Stomach smooth muscle (tissue), 2 donors: ENCODE results near the gene HYPK.
"Not testable (repeated sequence)": the region's sequence is repeated elsewhere in the genome, so short reads cannot be mapped to it uniquely, and the experiment has no call there.

Experiments used
- H3K27ac ChIP-seq: one replicate; pipeline ENCODE4 v1.7.0; 2013; ENCODE audit warnings: mild to moderate bottlenecking, low read length, inconsistent platforms
- H3K27me3 ChIP-seq, 2 donors: one replicate each; pipeline ENCODE4 v1.7.0; 2013; ENCODE audit warnings: low read length in 2 of 2; ENCODE audit not compliant: insufficient read depth in 2 of 2, control insufficient read depth in 1 of 2
- H3K36me3 ChIP-seq, 2 donors: one replicate each; pipeline ENCODE4 v1.7.0; 2013; ENCODE audit warnings: low read length in 2 of 2; ENCODE audit not compliant: control insufficient read depth in 2 of 2, insufficient read depth in 2 of 2
- H3K4me1 ChIP-seq: one replicate; pipeline ENCODE4 v1.7.0; 2013; ENCODE audit warnings: low read length; ENCODE audit not compliant: control insufficient read depth, insufficient read depth
- H3K4me3 ChIP-seq, 2 donors: one replicate each; pipeline ENCODE4 v1.7.0; 2013; ENCODE audit warnings: low read length in 2 of 2
- H3K9ac ChIP-seq, 2 donors: one replicate each; pipeline ENCODE4 v1.7.0; 2013; ENCODE audit warnings: low read length in 2 of 2, mild to moderate bottlenecking in 1 of 2
- H3K9me3 ChIP-seq, 2 donors: one replicate each; pipeline ENCODE4 v1.7.0; 2013; ENCODE audit warnings: low read length in 2 of 2; ENCODE audit not compliant: control insufficient read depth in 2 of 2
- donor health status: healthy.
- donor health status: Pancreatic carcinoma.

The HYPK gene

GRCh38 chr15:43796566-43796965 is 3.8 kb upstream of the HYPK start:
- Histone ChIP-seq H3K36me3 (peaks cover 41 to 44% of the 10 kb centered on the region in 2 donors), H3K4me1 (peaks cover 58% of the 10 kb centered on the region), H3K27ac (no peak overlapping the region), H3K9ac (no peak overlapping the region), H3K4me3 (no peak overlapping the region), H3K9me3 (no peaks in the 10 kb centered on the region), H3K27me3 (no peaks in the 10 kb centered on the region)

GRCh38 chr15:43799209-43799944 is 1.0 kb upstream of the HYPK start:
- Histone ChIP-seq H3K36me3 (peaks cover 34 to 35% of the 10 kb centered on the region in 2 donors), H3K9me3 (no peaks in the 10 kb centered on the region), H3K9ac (no peak overlapping the region), H3K4me3 (peak overlapping the region in 1 of 2 donors; percentile 99), H3K4me1 (peaks cover 42% of the 10 kb centered on the region), H3K27ac (peak overlapping the region; percentile 92), H3K27me3 (no peaks in the 10 kb centered on the region)

DNA sequence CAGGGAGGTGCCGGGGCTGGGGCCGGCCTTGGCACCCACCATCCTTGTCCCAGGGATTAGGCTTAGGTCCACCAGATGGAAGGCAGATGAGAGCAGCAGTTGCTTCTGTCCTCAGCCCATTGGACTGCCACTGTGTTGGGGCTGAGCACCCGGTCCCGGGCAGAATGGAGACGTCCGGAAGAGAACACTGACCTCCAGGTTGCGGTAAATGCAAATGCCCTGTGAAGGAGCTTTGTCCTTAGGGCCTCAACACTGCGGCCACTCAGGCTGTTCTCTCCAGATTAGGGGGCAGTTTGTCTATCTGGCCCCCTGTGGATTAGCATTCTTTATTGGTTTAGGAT is 484 bp upstream of the HYPK start, which contains the start of gene SERINC4:
SERINC4 (minus strand) TSS at position 276 of the 341 bp plus-strand sequence; CDS start at position 42, 234 bp downstream.
- peaks cover 34 to 36% of the 10 kb centered on the region in 2 donors for H3K36me3 ChIP-seq

GRCh38 chr15:43802676-43803075 is 2.3 kb downstream of the HYPK start:
- not testable (repeated sequence) for H3K27me3 ChIP-seq, H3K9me3 ChIP-seq, H3K4me3 ChIP-seq, H3K27ac ChIP-seq, H3K9ac ChIP-seq
- H3K36me3 ChIP-seq: peaks cover 29 to 32% of the 10 kb centered on the region in 2 donors
- H3K4me1 ChIP-seq: peaks cover 25% of the 10 kb centered on the region

More for the DNA sequence above, 484 bp upstream of the HYPK start, which contains the start of gene SERINC4:
- H3K9ac ChIP-seq: peak within 1 kb of the TSS; percentile 76 to 92
- H3K27ac ChIP-seq: peak within 1 kb of the TSS; percentile 92
- H3K27me3 ChIP-seq: no peaks in the 10 kb centered on the region
- no peaks in the 10 kb centered on the region for H3K9me3 ChIP-seq
- H3K4me3 ChIP-seq: peak within 1 kb of the TSS; percentile 89 to 99
- H3K4me1 ChIP-seq: peaks cover 37% of the 10 kb centered on the region

DNA sequence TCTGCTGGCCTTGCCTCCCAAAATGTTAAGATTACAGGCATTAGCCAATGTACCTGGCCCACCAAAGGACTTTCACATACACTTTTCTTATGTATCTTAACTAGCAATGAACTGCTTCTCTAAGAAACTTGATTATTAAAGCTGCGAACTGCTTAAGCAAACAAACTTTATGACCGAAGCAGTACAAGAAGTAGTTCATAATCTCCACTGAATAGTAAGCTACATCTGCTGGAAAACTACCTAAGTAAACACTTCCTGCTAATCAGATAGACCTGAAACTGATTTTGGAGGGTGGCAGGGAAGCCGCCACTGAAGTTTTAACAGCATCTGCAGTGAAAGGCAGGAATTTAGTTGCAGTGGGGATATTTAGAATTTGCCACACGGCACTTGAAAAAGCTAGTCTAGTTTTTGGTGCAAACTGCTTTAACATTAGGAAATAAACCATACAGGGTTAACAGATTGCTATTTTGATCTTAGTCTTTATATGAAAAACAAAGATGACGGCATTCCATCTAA is 8.1 kb downstream of the HYPK start:
- Histone ChIP-seq H3K4me1 (no peaks in the 10 kb centered on the region), H3K27ac (no peak overlapping the region), H3K4me3 (no peak overlapping the region), H3K36me3 (peaks cover 52 to 58% of the 10 kb centered on the region in 2 donors), H3K9ac (no peak overlapping the region), H3K9me3 (no peaks in the 10 kb centered on the region), H3K27me3 (no peaks in the 10 kb centered on the region)

DNA sequence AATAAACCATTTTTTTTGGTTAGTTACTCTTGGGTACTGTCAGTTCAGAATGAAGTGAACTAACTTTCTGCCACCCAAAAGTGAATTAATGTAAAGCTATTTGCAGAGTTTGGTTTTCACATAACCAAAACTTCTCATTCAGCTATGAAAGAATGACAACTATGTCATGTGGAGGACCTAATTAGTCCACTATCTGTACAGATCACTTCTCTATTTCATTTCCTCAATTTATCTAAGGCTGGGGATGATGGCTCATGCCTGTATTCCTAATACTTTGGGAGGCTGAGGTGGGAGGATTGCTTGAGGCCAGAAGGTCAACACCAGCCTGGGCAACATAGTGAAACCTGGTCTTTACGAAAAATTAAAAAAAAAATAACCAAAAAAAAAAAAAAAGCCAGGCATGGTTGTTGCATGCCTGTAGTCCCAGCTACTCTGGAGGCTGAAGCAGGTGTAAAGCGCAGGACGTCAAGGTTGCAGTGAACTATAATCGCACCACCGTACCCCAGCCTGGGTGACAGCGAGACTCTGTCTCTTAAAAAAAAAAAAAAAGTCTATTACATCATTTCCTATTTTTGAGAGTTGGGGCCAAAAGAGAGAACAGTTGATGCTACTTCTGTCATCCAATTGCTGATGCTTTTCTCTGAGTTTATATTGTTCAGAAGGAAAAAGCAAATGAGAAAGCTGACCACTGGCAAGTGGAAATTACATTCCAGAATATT is 8.7 kb downstream of the HYPK start:
- H3K9ac ChIP-seq: no peak overlapping the region
- no peaks in the 10 kb centered on the region for H3K9me3 ChIP-seq
- H3K36me3 ChIP-seq: peaks cover 57 to 59% of the 10 kb centered on the region in 2 donors
- H3K4me3 ChIP-seq: no peak overlapping the region
- H3K27ac ChIP-seq: no peak overlapping the region
- H3K27me3 ChIP-seq: no peaks in the 10 kb centered on the region
- H3K4me1 ChIP-seq: no peaks in the 10 kb centered on the region

DNA sequence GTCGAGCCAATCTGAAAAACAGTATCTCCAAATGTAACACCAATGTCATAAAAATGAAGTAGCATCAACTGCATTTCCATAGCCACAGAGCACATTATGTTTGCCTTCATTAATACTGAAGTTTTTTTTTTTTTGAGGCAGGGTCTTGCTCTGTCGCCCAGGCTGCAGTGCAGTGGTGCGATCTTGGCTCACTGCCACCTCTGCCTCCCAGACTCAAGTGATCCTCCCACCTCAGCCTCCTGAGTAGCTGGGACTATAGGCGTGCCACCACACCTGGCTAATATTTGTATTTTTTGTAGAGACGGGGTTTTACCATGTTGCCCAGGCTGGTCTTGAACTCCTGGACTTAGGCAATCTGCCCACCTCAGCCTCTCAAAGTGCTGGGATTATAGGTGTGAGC is 14.7 kb downstream of the HYPK start:
- not testable (repeated sequence) for H3K27me3 ChIP-seq, H3K9ac ChIP-seq, H3K4me3 ChIP-seq, H3K27ac ChIP-seq, H3K9me3 ChIP-seq, H3K4me1 ChIP-seq
- H3K36me3 ChIP-seq: peaks cover 30 to 42% of the 10 kb centered on the region in 2 donors

- H3K27ac ChIP-seq: no peak overlapping the region
- no peak overlapping the region for H3K4me3 ChIP-seq
- peaks cover 7 to 10% of the 10 kb centered on the region in 2 donors for H3K36me3 ChIP-seq
- no peak overlapping the region for H3K9ac ChIP-seq
- no peaks in the 10 kb centered on the region for H3K9me3 ChIP-seq
- H3K27me3 ChIP-seq: no peaks in the 10 kb centered on the region
- peaks cover 10% of the 10 kb centered on the region for H3K4me1 ChIP-seq
Measured at GRCh38 chr15:43821505-43821904, 21.1 kb downstream of the HYPK start.

- Histone ChIP-seq H3K36me3 (no peaks in the 10 kb centered on the region), H3K4me1 (peaks cover 15% of the 10 kb centered on the region), H3K9ac (peak within 1 kb of the TSS; percentile 96 to 98), H3K4me3 (peak within 1 kb of the TSS; percentile 97 to 98), H3K9me3 (no peaks in the 10 kb centered on the region), H3K27ac (peak within 1 kb of the TSS; percentile 90), H3K27me3 (no peaks in the 10 kb centered on the region)
Measured at GRCh38 chr15:43824302-43825246, 24.2 kb downstream of the HYPK start, which contains the start of gene MFAP1. Gene MFAP1 (minus strand): TSS chr15:43824690. CDS start chr15:43824569, 121 bp downstream.

DNA sequence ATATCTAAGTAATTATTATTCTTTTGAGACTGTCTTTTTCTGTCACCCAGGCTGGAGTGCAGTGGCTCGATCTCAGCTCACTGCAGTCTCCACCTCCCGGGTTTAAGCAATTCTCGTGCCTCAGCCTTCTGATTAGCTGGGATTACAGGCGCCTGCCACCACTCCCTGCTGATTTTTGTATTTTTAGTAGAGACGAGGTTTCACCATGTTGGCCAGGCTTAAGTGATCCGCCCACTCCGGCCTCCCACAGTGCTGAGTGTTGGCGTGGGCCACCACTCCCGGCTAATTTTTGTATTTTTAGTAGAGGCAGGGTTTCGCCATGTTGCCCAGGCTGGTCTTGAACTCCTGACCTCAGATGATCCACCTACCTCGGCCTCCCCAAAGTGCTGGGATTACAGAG is 24.9 kb downstream of the HYPK start:
- H3K27me3 ChIP-seq, H3K27ac ChIP-seq, H3K9ac ChIP-seq, H3K9me3 ChIP-seq, H3K4me3 ChIP-seq, H3K36me3 ChIP-seq: not testable (repeated sequence)
- H3K4me1 ChIP-seq: peaks cover 15% of the 10 kb centered on the region
